ENCODE data around the gene RPL15.

Gene RPL15

DNA sequence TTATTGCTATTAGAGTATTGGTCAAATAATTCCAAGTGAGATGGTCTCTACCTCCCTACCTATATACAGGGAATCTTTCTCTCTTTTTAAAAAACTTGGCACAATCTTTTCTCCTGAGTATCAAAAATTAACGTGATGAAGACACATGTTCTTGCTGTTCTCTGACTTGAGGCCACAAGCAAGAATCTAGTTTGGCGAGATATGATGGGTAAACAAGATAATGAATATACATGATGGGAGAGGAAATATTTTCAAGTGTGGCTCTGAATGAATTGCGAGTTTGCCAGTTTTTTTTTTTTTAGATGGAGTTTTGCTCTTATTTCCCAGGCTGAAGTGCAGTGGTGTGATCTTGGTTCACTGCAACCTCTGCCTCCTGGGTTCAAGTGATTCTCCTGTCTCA, 39.8 kb downstream of the RPL15 start:
- Histone ChIP-seq H3K36me3 (replicated peaks in 1 of 2; ENCODE audit: control insufficient read depth in 2 of 2, insufficient read depth in 2 of 2, low read length in 2 of 2) (peaks cover 3 to 55% of the 10 kb centered on the region in 2 donors), H3K18ac (ENCODE audit: low read length) (no peak overlapping the region), H4K91ac (ENCODE audit: low read depth, low read length, poor library complexity) (no peak overlapping the region), H4K8ac (ENCODE audit: low read depth, low read length) (no peak overlapping the region), H3K4me2 (ENCODE audit: insufficient read depth, low read length, poor library complexity, severe bottlenecking) (no peak overlapping the region), H3K27ac (replicated peaks; ENCODE audit: low read length) (no peak overlapping the region), H2BK5ac (ENCODE audit: low read length) (no peak overlapping the region), H2AFZ (ENCODE audit: low read length) (no peak overlapping the region), H2BK15ac (ENCODE audit: low read length) (no peak overlapping the region), H3K14ac (ENCODE audit: low read length) (no peak overlapping the region), H3K4me3 (ENCODE audit: low read length in 2 of 2) (no peak overlapping the region), H3K27me3 (ENCODE audit: control insufficient read depth in 3 of 3, insufficient read depth in 3 of 3, low read depth in 1 of 3, low read length in 3 of 3) (no peaks in the 10 kb centered on the region), H3K4ac (ENCODE audit: low read length) (no peak overlapping the region), H3K9ac (ENCODE audit: low read depth, low read length, poor library complexity) (no peak overlapping the region), H3K9me3 (replicated peaks in 1 of 2; ENCODE audit: control insufficient read depth in 2 of 2, insufficient read depth in 1 of 2, low read depth in 1 of 2, low read length in 2 of 2) (no peaks in the 10 kb centered on the region), H2AK5ac (ENCODE audit: low read depth, low read length) (no peak overlapping the region), H2BK12ac (ENCODE audit: low read length) (no peak overlapping the region), H3K79me1 (ENCODE audit: low read depth, low read length) (no peaks in the 10 kb centered on the region), H2BK120ac (ENCODE audit: low read depth, low read length) (no peak overlapping the region), H3K4me1 (ENCODE audit: control insufficient read depth in 2 of 2, insufficient read depth in 1 of 2, low read depth in 1 of 2, low read length in 2 of 2) (no peaks in the 10 kb centered on the region), H3K23ac (ENCODE audit: low read depth, low read length, poor library complexity) (no peak overlapping the region)
- DNase-seq (ENCODE audit: low spot score) = no peak
- no CpG with 5 or more reads among the region's 3 CpGs for WGBS, 2 donors (ENCODE audit: extremely low coverage in 2 of 2, insufficient read length in 2 of 2, insufficient replicate concordance in 1 of 2)

DNA sequence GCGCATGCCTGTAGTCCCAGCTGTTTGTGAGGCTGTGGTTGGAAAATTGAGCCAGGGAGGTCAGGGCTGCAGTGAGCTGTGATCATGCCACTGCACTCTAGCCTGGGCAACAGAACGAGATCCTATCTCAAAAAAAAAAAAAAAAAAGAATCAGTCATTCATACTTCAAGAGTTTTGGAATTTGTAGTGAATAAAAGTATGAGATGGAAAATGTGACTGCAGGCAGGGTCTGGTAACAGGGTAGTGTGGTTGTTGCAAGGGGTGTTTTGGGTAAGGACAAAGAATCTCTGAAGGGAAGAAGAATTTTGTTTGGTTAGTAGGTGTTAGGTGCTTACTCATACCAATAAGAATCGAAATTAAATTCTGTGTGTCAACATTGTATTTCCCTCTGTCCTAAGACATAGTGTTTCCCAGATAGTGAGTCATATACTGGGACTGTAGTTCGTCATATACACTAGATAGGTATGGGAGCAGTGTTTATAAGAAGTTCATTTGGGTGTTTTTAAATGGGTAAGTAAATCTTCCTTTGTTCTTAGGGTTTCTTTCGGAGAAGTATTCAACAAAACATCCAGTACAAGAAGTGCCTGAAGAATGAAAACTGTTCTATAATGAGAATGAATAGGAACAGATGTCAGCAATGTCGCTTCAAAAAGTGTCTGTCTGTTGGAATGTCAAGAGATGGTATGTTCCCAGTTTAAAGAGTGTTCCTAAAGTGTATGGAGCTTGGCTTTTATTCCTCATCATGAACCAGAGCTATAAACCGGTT, 42.4 kb downstream of the RPL15 start:
- H2BK15ac ChIP-seq (ENCODE audit: low read length) = no peak overlapping the region
- no peak overlapping the region for H3K27ac ChIP-seq (replicated peaks; ENCODE audit: low read length)
- H3K27me3 ChIP-seq (ENCODE audit: control insufficient read depth in 3 of 3, insufficient read depth in 3 of 3, low read depth in 1 of 3, low read length in 3 of 3) = no peaks in the 10 kb centered on the region
- H3K4me2 ChIP-seq (ENCODE audit: insufficient read depth, low read length, poor library complexity, severe bottlenecking) = no peak overlapping the region
- H3K79me1 ChIP-seq (ENCODE audit: low read depth, low read length) = no peaks in the 10 kb centered on the region
- no peak overlapping the region for H2BK12ac ChIP-seq (ENCODE audit: low read length)
- no peak overlapping the region for H2AFZ ChIP-seq (ENCODE audit: low read length)
- no peak overlapping the region for H3K9ac ChIP-seq (ENCODE audit: low read depth, low read length, poor library complexity)
- H3K4me3 ChIP-seq (ENCODE audit: low read length in 2 of 2) = no peak overlapping the region
- no CpG with 5 or more reads among the region's 7 CpGs for WGBS, 2 donors (ENCODE audit: extremely low coverage in 2 of 2, insufficient read length in 2 of 2, insufficient replicate concordance in 1 of 2)
- peaks cover 7 to 75% of the 10 kb centered on the region in 2 donors for H3K36me3 ChIP-seq (replicated peaks in 1 of 2; ENCODE audit: control insufficient read depth in 2 of 2, insufficient read depth in 2 of 2, low read length in 2 of 2)
- H2BK120ac ChIP-seq (ENCODE audit: low read depth, low read length) = no peak overlapping the region
- H3K18ac ChIP-seq (ENCODE audit: low read length) = no peak overlapping the region
- no peak overlapping the region for H3K23ac ChIP-seq (ENCODE audit: low read depth, low read length, poor library complexity)
- no peak overlapping the region for H3K4ac ChIP-seq (ENCODE audit: low read length)
- no peak overlapping the region for H2AK5ac ChIP-seq (ENCODE audit: low read depth, low read length)
- no peaks in the 10 kb centered on the region for H3K9me3 ChIP-seq (replicated peaks in 1 of 2; ENCODE audit: control insufficient read depth in 2 of 2, insufficient read depth in 1 of 2, low read depth in 1 of 2, low read length in 2 of 2)
- H4K8ac ChIP-seq (ENCODE audit: low read depth, low read length) = no peak overlapping the region
- H3K14ac ChIP-seq (ENCODE audit: low read length) = no peak overlapping the region
- no peak for DNase-seq (ENCODE audit: low spot score)
- no peak overlapping the region for H4K91ac ChIP-seq (ENCODE audit: low read depth, low read length, poor library complexity)
- H3K4me1 ChIP-seq (ENCODE audit: control insufficient read depth in 2 of 2, insufficient read depth in 1 of 2, low read depth in 1 of 2, low read length in 2 of 2) = no peaks in the 10 kb centered on the region
- no peak overlapping the region for H2BK5ac ChIP-seq (ENCODE audit: low read length)

GRCh38 chr3:23960649-23961048, 43.7 kb downstream of the RPL15 start:
- no peaks in the 10 kb centered on the region for H3K4me1 ChIP-seq (ENCODE audit: control insufficient read depth in 2 of 2, insufficient read depth in 1 of 2, low read depth in 1 of 2, low read length in 2 of 2)
- no peak overlapping the region for H2BK5ac ChIP-seq (ENCODE audit: low read length)
- no peak overlapping the region for H3K27ac ChIP-seq (replicated peaks; ENCODE audit: low read length)
- H2BK12ac ChIP-seq (ENCODE audit: low read length) = no peak overlapping the region
- no peak overlapping the region for H3K18ac ChIP-seq (ENCODE audit: low read length)
- H3K4me2 ChIP-seq (ENCODE audit: insufficient read depth, low read length, poor library complexity, severe bottlenecking) = no peak overlapping the region
- no peak overlapping the region for H3K4me3 ChIP-seq (ENCODE audit: low read length in 2 of 2)
- no peak overlapping the region for H2AK5ac ChIP-seq (ENCODE audit: low read depth, low read length)
- no peak overlapping the region for H3K9ac ChIP-seq (ENCODE audit: low read depth, low read length, poor library complexity)
- H4K8ac ChIP-seq (ENCODE audit: low read depth, low read length) = no peak overlapping the region
- H2BK120ac ChIP-seq (ENCODE audit: low read depth, low read length) = no peak overlapping the region
- no peak overlapping the region for H2BK15ac ChIP-seq (ENCODE audit: low read length)
- H3K79me1 ChIP-seq (ENCODE audit: low read depth, low read length) = no peaks in the 10 kb centered on the region
- H2AFZ ChIP-seq (ENCODE audit: low read length) = no peak overlapping the region
- H3K9me3 ChIP-seq (replicated peaks in 1 of 2; ENCODE audit: control insufficient read depth in 2 of 2, insufficient read depth in 1 of 2, low read depth in 1 of 2, low read length in 2 of 2) = no peaks in the 10 kb centered on the region
- H4K91ac ChIP-seq (ENCODE audit: low read depth, low read length, poor library complexity) = no peak overlapping the region
- no peaks in the 10 kb centered on the region for H3K27me3 ChIP-seq (ENCODE audit: control insufficient read depth in 3 of 3, insufficient read depth in 3 of 3, low read depth in 1 of 3, low read length in 3 of 3)
- no peak overlapping the region for H3K4ac ChIP-seq (ENCODE audit: low read length)
- DNase-seq (ENCODE audit: low spot score) = no peak
- no peak overlapping the region for H3K23ac ChIP-seq (ENCODE audit: low read depth, low read length, poor library complexity)
- no peak overlapping the region for H3K14ac ChIP-seq (ENCODE audit: low read length)
- peaks cover 7 to 75% of the 10 kb centered on the region in 2 donors for H3K36me3 ChIP-seq (replicated peaks in 1 of 2; ENCODE audit: control insufficient read depth in 2 of 2, insufficient read depth in 2 of 2, low read length in 2 of 2)
- WGBS, 2 donors (ENCODE audit: extremely low coverage in 2 of 2, insufficient read length in 2 of 2, insufficient replicate concordance in 1 of 2) = no CpG with 5 or more reads among the region's 1 CpG

DNA sequence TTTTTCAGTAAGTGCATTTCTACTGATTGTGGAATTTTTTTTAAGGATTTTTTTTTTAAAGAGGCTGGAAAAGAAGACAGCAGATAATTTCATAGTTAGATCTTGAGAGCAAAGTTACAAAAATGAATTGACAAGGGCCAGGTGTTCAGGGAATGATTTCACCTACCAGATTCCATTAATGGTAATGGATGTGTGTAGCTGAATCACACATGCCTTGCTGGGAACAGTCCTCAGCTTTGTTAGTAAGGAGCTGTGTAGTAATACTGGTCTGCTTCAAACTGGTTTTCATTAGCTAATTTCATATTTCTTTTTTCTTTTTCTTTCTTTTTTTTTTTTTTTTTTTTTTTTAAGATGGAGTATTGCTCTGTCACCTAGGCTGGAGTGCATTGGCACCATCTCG, 44.1 kb downstream of the RPL15 start:
- no peak overlapping the region for H3K4me3 ChIP-seq (ENCODE audit: low read length in 2 of 2)
- no peak overlapping the region for H4K8ac ChIP-seq (ENCODE audit: low read depth, low read length)
- H3K4me1 ChIP-seq (ENCODE audit: control insufficient read depth in 2 of 2, insufficient read depth in 1 of 2, low read depth in 1 of 2, low read length in 2 of 2) = no peaks in the 10 kb centered on the region
- H3K9ac ChIP-seq (ENCODE audit: low read depth, low read length, poor library complexity) = no peak overlapping the region
- no peak overlapping the region for H3K27ac ChIP-seq (replicated peaks; ENCODE audit: low read length)
- H3K4me2 ChIP-seq (ENCODE audit: insufficient read depth, low read length, poor library complexity, severe bottlenecking) = no peak overlapping the region
- H2BK120ac ChIP-seq (ENCODE audit: low read depth, low read length) = no peak overlapping the region
- no peaks in the 10 kb centered on the region for H3K9me3 ChIP-seq (replicated peaks in 1 of 2; ENCODE audit: control insufficient read depth in 2 of 2, insufficient read depth in 1 of 2, low read depth in 1 of 2, low read length in 2 of 2)
- no peak overlapping the region for H2AK5ac ChIP-seq (ENCODE audit: low read depth, low read length)
- no peak overlapping the region for H2BK5ac ChIP-seq (ENCODE audit: low read length)
- no peak overlapping the region for H3K4ac ChIP-seq (ENCODE audit: low read length)
- H2BK12ac ChIP-seq (ENCODE audit: low read length) = no peak overlapping the region
- H3K79me1 ChIP-seq (ENCODE audit: low read depth, low read length) = no peaks in the 10 kb centered on the region
- peaks cover 8 to 75% of the 10 kb centered on the region in 2 donors for H3K36me3 ChIP-seq (replicated peaks in 1 of 2; ENCODE audit: control insufficient read depth in 2 of 2, insufficient read depth in 2 of 2, low read length in 2 of 2)
- no peak overlapping the region for H4K91ac ChIP-seq (ENCODE audit: low read depth, low read length, poor library complexity)
- no peak overlapping the region for H2BK15ac ChIP-seq (ENCODE audit: low read length)
- no peak overlapping the region for H2AFZ ChIP-seq (ENCODE audit: low read length)
- WGBS, 2 donors (ENCODE audit: extremely low coverage in 2 of 2, insufficient read length in 2 of 2, insufficient replicate concordance in 1 of 2) = no CpG with 5 or more reads among the region's 1 CpG
- H3K27me3 ChIP-seq (ENCODE audit: control insufficient read depth in 3 of 3, insufficient read depth in 3 of 3, low read depth in 1 of 3, low read length in 3 of 3) = no peaks in the 10 kb centered on the region
- no peak overlapping the region for H3K23ac ChIP-seq (ENCODE audit: low read depth, low read length, poor library complexity)
- no peak overlapping the region for H3K18ac ChIP-seq (ENCODE audit: low read length)
- DNase-seq (ENCODE audit: low spot score) = no peak
- no peak overlapping the region for H3K14ac ChIP-seq (ENCODE audit: low read length)

Measured in neuronal stem cell (in vitro differentiated cells).